Urinary bladder (tissue), 4 donors: ENCODE results near the gene GRIN2A. TPM values are rescaled to one million over a fixed set of nuclear protein-coding genes. Genes with fewer than 3 reads are reported as not detected.

Experiments
- DNase-seq: peaks from one replicate; pipeline ENCODE4 v3.0.0-alpha.2; 2015; ENCODE audit errors: extremely low spot score
- H3K27ac ChIP-seq: one replicate; pipeline ENCODE4 v1.5.1; 2013; ENCODE audit warnings: low read depth, mild to moderate bottlenecking, moderate library complexity
- H3K36me3 ChIP-seq: one replicate; pipeline ENCODE4 v1.6.1; 2013; ENCODE audit warnings: mild to moderate bottlenecking, moderate library complexity; ENCODE audit not compliant: insufficient read depth
- H3K4me1 ChIP-seq: one replicate; pipeline ENCODE4 v1.6.1; 2013; ENCODE audit warnings: mild to moderate bottlenecking, moderate library complexity; ENCODE audit not compliant: insufficient read depth
- H3K4me3 ChIP-seq: one replicate; pipeline ENCODE4 v1.5.1; 2013; ENCODE audit warnings: low read depth, low read length
- WGBS: extraction: QIAGEN DNeasy Blood & Tissue Kit; methylation state at CpG from one replicate; pipeline ENCODE4 v1.1.7; 2013; 5-methylcytosine and 5-hydroxymethylcytosine counted together
- polyA plus RNA-seq: library from polyadenylated mRNA; stranded (reverse); fragments of 200-250 nt; gene quantifications from one replicate; pipeline ENCODE4 v1.2.3, GENCODE V29; 2013
- total RNA-seq: library from RNA; depleted of rRNA; stranded (reverse); fragments of >200 nt; gene quantifications from one replicate; pipeline ENCODE4 v1.2.3, GENCODE V29; 2014
- donor health status: healthy with polysubstance abuse.
- donor health status: healthy.

GRIN2A gene
- total and polyA plus RNA-seq, 2 donors, result 0.06 to 0.21 TPM

GRCh38 chr16:9934723-9935508 lies 247.3 kb downstream of the GRIN2A start:
- no peak for DNase-seq
- H3K4me3 ChIP-seq, result no peak overlapping the region
- no peaks in the 10 kb centered on the region for H3K4me1 ChIP-seq
- H3K36me3 ChIP-seq, result no peaks in the 10 kb centered on the region
- 76% methylated on average over 8 of the region's 8 CpGs for WGBS
- H3K27ac ChIP-seq, result no peak overlapping the region

DNA sequence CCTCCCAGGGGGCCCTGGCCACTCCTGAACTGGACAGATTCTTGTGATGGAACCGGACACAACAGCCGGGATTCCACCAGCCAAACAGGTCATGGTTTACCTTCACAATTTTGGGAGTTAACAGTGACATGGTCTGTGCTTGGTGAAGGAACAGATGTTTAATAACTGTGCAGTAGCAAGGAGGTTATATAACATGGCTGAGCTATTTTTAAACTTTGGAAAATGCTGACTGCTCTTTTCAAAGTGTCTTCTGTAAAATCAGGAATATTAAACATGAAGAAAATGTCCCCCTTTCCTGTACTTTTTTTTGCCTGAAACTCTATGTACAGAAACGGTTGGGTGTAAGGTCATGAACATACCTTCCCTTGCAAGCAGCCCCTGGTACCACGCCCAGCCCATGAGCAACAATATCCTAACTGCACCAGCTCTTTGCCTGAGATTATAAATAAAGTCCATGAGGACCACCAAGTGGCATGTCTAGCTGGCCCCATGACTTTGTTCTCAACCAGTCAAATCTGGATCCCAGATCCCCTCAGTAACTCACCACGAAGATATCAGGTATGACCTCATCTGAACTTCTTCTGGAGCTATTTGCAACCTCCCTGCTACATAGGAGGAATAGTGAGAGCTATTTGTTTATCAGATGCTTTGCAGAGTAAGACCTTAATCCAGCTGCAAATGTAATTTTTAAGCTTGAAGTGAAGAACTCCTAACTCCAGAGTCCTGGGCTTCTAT lies 249.1 kb downstream of the GRIN2A start:
- no peak for DNase-seq
- H3K4me1 ChIP-seq, result no peaks in the 10 kb centered on the region
- no peak overlapping the region for H3K4me3 ChIP-seq
- WGBS, result 75% methylated on average over 5 of the region's 5 CpGs
- H3K36me3 ChIP-seq, result no peaks in the 10 kb centered on the region
- H3K27ac ChIP-seq, result no peak overlapping the region

DNA sequence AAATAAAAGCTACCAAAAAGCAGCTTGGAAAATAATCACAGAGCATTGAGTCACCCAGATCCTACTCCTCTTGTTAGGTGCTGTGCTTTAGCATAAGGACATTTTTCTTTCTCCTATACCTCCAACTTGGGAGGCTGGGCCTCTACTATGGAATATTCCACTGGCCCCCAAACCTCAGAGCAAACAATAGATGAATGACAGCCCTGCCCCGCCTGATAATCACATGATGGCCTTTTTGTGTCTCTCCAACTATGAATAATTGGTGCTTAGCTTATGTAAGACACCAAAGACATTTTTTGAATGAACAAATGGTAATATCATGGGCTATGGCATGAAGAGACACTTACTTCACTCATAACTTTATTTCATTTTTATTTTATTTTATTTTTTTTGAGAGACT lies 250.2 kb downstream of the GRIN2A start:
- Histone ChIP-seq H3K27ac (no peak overlapping the region), H3K4me1 (no peaks in the 10 kb centered on the region), H3K4me3 (no peak overlapping the region), H3K36me3 (no peaks in the 10 kb centered on the region)
- WGBS, result 71% methylated on average over 1 of the region's 1 CpG
- DNase-seq, result no peak

DNA sequence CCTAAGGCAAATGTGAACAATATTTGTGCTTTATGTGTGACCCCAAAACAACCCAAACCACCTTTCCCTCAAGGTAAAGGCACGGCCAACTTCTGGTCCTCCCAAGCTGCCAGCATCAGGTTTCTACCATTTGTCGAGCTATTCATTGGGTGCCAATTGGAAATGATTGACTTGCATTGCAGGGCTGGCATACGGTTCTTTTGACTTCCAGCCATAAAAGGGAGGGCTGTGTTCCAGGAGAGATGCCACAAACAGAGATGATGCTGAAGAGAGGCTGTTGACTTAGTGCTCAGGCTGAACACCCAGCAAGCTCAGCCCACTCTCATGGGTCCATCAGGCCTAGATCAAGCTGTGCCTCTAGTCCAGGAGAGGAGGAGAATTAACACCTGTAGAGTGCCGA lies 252.4 kb downstream of the GRIN2A start:
- 69% methylated on average over 4 of the region's 4 CpGs for WGBS
- H3K4me1 ChIP-seq, result no peaks in the 10 kb centered on the region
- H3K27ac ChIP-seq, result no peak overlapping the region
- no peaks in the 10 kb centered on the region for H3K36me3 ChIP-seq
- DNase-seq, result no peak
- no peak overlapping the region for H3K4me3 ChIP-seq

- no peak overlapping the region for H3K27ac ChIP-seq
- H3K4me1 ChIP-seq, result no peaks in the 10 kb centered on the region
- no peak for DNase-seq
- no peaks in the 10 kb centered on the region for H3K36me3 ChIP-seq
- H3K4me3 ChIP-seq, result no peak overlapping the region
Observed at GRCh38 chr16:9929313-9929712, 252.9 kb downstream of the GRIN2A start.

- H3K27ac ChIP-seq, result no peak overlapping the region
- no peak overlapping the region for H3K4me3 ChIP-seq
- H3K36me3 ChIP-seq, result no peaks in the 10 kb centered on the region
- DNase-seq, result no peak
- 34% methylated on average over 4 of the region's 4 CpGs for WGBS
- H3K4me1 ChIP-seq, result no peaks in the 10 kb centered on the region
Observed at GRCh38 chr16:9922441-9922840, 259.8 kb downstream of the GRIN2A start.

DNA sequence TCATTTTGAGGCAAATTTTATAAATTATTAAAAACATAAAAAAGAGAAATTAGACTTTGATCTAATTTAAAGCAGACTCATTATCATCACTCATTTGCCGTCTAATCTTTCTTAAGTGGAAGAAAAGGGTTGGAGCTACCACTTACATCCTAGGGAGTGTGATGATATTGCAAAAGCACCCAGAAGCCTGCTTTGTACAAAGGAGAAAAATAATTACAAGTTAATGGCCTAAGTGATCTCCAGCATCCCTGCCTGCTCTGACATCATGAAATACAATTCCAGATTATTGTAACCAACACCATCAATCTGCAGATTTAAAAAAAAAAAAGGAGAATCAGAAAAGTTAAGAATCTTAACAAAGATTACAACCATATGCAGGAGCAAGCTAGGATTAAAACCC lies 260.2 kb downstream of the GRIN2A start:
- H3K4me3 ChIP-seq, result no peak overlapping the region
- no peaks in the 10 kb centered on the region for H3K36me3 ChIP-seq
- H3K27ac ChIP-seq, result no peak overlapping the region
- WGBS, result 75% methylated on average over 1 of the region's 1 CpG
- H3K4me1 ChIP-seq, result no peaks in the 10 kb centered on the region
- no peak for DNase-seq

- 75% methylated on average over 3 of the region's 3 CpGs for WGBS
- H3K27ac ChIP-seq, result no peak overlapping the region
- DNase-seq, result no peak
- H3K4me1 ChIP-seq, result no peaks in the 10 kb centered on the region
- no peaks in the 10 kb centered on the region for H3K36me3 ChIP-seq
- H3K4me3 ChIP-seq, result no peak overlapping the region
Observed at GRCh38 chr16:9919460-9919859, 262.8 kb downstream of the GRIN2A start.

DNA sequence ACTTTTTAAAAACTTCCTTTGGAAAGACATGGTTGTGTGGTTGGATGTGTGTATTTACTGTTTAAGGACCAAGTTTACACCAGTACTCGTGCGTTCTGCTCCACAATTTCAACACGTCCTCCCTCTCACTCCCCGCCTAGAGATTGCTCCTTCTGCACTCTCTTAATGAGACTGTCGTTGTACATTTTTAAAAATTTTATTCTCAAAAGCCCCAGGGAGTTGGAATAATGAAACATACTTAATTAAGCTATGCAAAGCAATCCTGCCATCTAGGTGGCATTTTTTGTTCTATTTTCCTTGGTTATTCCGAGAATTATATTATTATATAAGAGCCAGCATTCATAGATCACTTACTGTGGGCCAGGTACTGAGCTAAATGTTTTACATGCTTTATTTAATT lies 264.5 kb downstream of the GRIN2A start:
- no peak for DNase-seq
- H3K4me1 ChIP-seq, result no peaks in the 10 kb centered on the region
- 75% methylated on average over 6 of the region's 6 CpGs for WGBS
- no peak overlapping the region for H3K4me3 ChIP-seq
- H3K27ac ChIP-seq, result no peak overlapping the region
- no peaks in the 10 kb centered on the region for H3K36me3 ChIP-seq

DNA sequence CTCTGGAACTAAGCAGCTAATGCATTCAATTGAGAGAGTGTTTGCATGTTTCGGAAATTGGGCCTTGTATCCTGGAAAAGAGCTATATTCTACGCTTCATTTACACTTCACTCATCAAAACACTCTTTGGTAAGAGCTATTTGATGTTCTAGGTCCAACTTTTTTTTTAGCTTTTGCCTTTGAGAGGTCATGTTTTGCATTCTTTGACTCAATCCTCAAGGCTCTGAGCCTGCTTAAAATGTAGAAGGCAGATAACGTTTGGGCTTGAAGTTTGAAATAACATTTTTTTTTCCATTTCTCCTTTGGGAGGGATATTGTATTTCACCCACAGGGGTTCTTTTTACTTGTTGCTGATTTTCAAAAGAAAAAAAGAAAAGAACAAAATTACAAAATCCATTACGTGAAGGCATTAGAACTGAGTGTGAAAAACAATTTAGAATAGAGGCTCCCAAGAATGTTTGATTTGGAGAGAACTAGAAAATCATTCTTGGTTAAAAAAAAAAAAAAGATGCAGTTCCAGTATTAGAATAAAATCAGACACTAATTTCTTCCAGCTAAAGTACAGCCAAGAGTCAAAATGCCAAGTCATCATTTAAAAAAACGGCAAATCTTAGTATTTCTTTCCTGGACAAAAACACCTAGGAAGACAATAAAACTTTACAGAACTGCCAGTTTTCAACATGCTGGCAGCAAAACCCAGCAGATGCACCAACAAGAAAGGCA lies 268.5 kb downstream of the GRIN2A start:
- H3K4me3 ChIP-seq, result no peak overlapping the region
- DNase-seq, result no peak
- WGBS, result 65% methylated on average over 5 of the region's 5 CpGs
- no peak overlapping the region for H3K27ac ChIP-seq
- H3K36me3 ChIP-seq, result no peaks in the 10 kb centered on the region
- H3K4me1 ChIP-seq, result no peaks in the 10 kb centered on the region

GRCh38 chr16:9911989-9912388 lies 270.2 kb downstream of the GRIN2A start:
- 94% methylated on average over 4 of the region's 4 CpGs for WGBS
- no peak overlapping the region for H3K27ac ChIP-seq

GRCh38 chr16:9911231-9911630 lies 271.0 kb downstream of the GRIN2A start:
- Histone ChIP-seq H3K27ac (no peak overlapping the region), H3K4me3 (no peak overlapping the region), H3K36me3 (no peaks in the 10 kb centered on the region), H3K4me1 (no peaks in the 10 kb centered on the region)
- DNase-seq, result no peak
- 69% methylated on average over 4 of the region's 4 CpGs for WGBS

More at GRCh38 chr16:9911989-9912388, 270.2 kb downstream of the GRIN2A start:
- no peak for DNase-seq
- Histone ChIP-seq H3K36me3 (no peaks in the 10 kb centered on the region), H3K4me1 (no peaks in the 10 kb centered on the region), H3K4me3 (no peak overlapping the region)

- no peak for DNase-seq
- no peak overlapping the region for H3K4me3 ChIP-seq
- H3K27ac ChIP-seq, result no peak overlapping the region
- H3K36me3 ChIP-seq, result no peaks in the 10 kb centered on the region
- 92% methylated on average over 2 of the region's 2 CpGs for WGBS
- no peaks in the 10 kb centered on the region for H3K4me1 ChIP-seq
Observed at GRCh38 chr16:9909072-9909825, 273.0 kb downstream of the GRIN2A start.
